ENCODE data around the gene OSBP2. TPM values are rescaled to one million over a fixed set of nuclear protein-coding genes. Genes with fewer than 3 reads are reported as not detected.

The OSBP2 gene
- total and polyA plus RNA-seq, 2 experiments from 2014 or later = 2.1 to 2.9 TPM

DNA sequence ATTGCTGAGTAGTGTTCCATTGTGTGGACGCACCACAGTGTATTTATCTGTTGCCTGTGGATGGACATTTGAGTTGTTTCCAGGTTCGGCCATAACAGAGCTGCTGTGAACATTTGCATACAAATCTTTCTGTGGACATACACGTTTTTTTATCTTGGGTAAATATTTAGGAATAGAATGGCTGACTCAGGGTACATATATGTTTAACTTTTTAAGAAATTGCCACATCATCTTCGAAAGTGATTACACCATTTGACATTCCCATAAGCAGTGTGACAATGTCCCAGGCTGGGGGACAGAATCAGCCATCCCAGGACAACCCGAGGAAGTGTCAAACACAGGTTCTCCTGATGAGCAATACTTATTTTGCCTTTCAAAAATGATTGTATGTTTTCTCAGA, 87.9 kb downstream of the OSBP2 start:
- H3K27ac Mint-ChIP-seq = 0 out of 2 replicates have a peak overlapping the region, but pooled peaks have one; percentile 38
- Histone ChIP-seq H3K4me3 (no peak overlapping the region), H3F3A (replicated peaks; ENCODE audit: low read depth) (no peaks in the 10 kb centered on the region), H3K9me2 (ENCODE audit: insufficient read depth) (no peaks in the 10 kb centered on the region), H3K4me2 (no peak overlapping the region), H4K20me1 (replicated peaks; ENCODE audit: insufficient read depth) (no peaks in the 10 kb centered on the region), H3K27ac (ENCODE audit: low read depth) (no peak overlapping the region), H2AFZ (no peak overlapping the region), H3K36me3 (ENCODE audit: insufficient read depth) (no peaks in the 10 kb centered on the region), H3K27me3 (ENCODE audit: insufficient read depth) (no peaks in the 10 kb centered on the region), H3K4me1 (ENCODE audit: insufficient read depth) (no peaks in the 10 kb centered on the region), H3K79me2 (replicated peaks; ENCODE audit: insufficient read depth) (no peaks in the 10 kb centered on the region)
- no peak for ATAC-seq
- H3K4me1 Mint-ChIP-seq = peaks cover 4% of the 10 kb centered on the region; the same call in 2 of the 3 replicates
- DNase-seq (ENCODE audit: low spot score) = no peak
- H3K36me3 Mint-ChIP-seq (ENCODE audit: low read depth) = no peaks in the 10 kb centered on the region
- H3K27me3 Mint-ChIP-seq (ENCODE audit: insufficient read depth, low read depth, poor library complexity) = peaks cover 2% of the 10 kb centered on the region
- no peaks in the 10 kb centered on the region for H3K9me3 Mint-ChIP-seq
- H3K4me3 Mint-ChIP-seq = no peak overlapping the region
- TF ChIP-seq ZNF114 (CRISPR knock-in tag; IDR thresholded peaks at IDR 0.05) (no peak), EZH2phosphoT487 (IDR thresholded peaks at IDR 0.05; ENCODE audit: unreplicated experiment) (no peak), ZNF331 (CRISPR knock-in tag; IDR thresholded peaks at IDR 0.05; ENCODE audit: low read depth) (no peak), POLR2AphosphoS5 (IDR thresholded peaks at IDR 0.05; ENCODE audit: low read depth) (no peak), JUNB (IDR thresholded peaks at IDR 0.05; ENCODE audit: unreplicated experiment) (no peak), EZH2 (IDR thresholded peaks at IDR 0.05; ENCODE audit: low read depth, unreplicated experiment) (no peak), CREB1 (CRISPR knock-in tag; IDR thresholded peaks at IDR 0.05; ENCODE audit: low read depth) (no peak), NANOG (IDR thresholded peaks at IDR 0.05; ENCODE audit: borderline replicate concordance) (no peak), STAT1 (IDR thresholded peaks at IDR 0.05; ENCODE audit: unreplicated experiment) (no peak)
- TF ChIP-seq, protein P1, sequence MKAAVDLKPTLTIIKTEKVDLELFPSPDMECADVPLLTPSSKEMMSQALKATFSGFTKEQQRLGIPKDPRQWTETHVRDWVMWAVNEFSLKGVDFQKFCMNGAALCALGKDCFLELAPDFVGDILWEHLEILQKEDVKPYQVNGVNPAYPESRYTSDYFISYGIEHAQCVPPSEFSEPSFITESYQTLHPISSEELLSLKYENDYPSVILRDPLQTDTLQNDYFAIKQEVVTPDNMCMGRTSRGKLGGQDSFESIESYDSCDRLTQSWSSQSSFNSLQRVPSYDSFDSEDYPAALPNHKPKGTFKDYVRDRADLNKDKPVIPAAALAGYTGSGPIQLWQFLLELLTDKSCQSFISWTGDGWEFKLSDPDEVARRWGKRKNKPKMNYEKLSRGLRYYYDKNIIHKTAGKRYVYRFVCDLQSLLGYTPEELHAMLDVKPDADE (IDR thresholded peaks at IDR 0.05) = no peak
- TF ChIP-seq, protein P2, sequence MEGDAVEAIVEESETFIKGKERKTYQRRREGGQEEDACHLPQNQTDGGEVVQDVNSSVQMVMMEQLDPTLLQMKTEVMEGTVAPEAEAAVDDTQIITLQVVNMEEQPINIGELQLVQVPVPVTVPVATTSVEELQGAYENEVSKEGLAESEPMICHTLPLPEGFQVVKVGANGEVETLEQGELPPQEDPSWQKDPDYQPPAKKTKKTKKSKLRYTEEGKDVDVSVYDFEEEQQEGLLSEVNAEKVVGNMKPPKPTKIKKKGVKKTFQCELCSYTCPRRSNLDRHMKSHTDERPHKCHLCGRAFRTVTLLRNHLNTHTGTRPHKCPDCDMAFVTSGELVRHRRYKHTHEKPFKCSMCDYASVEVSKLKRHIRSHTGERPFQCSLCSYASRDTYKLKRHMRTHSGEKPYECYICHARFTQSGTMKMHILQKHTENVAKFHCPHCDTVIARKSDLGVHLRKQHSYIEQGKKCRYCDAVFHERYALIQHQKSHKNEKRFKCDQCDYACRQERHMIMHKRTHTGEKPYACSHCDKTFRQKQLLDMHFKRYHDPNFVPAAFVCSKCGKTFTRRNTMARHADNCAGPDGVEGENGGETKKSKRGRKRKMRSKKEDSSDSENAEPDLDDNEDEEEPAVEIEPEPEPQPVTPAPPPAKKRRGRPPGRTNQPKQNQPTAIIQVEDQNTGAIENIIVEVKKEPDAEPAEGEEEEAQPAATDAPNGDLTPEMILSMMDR (conservative IDR thresholded peaks at IDR 0.05; ENCODE audit: low read depth in 2 of 2) = no peak
- TF ChIP-seq, protein P3, sequence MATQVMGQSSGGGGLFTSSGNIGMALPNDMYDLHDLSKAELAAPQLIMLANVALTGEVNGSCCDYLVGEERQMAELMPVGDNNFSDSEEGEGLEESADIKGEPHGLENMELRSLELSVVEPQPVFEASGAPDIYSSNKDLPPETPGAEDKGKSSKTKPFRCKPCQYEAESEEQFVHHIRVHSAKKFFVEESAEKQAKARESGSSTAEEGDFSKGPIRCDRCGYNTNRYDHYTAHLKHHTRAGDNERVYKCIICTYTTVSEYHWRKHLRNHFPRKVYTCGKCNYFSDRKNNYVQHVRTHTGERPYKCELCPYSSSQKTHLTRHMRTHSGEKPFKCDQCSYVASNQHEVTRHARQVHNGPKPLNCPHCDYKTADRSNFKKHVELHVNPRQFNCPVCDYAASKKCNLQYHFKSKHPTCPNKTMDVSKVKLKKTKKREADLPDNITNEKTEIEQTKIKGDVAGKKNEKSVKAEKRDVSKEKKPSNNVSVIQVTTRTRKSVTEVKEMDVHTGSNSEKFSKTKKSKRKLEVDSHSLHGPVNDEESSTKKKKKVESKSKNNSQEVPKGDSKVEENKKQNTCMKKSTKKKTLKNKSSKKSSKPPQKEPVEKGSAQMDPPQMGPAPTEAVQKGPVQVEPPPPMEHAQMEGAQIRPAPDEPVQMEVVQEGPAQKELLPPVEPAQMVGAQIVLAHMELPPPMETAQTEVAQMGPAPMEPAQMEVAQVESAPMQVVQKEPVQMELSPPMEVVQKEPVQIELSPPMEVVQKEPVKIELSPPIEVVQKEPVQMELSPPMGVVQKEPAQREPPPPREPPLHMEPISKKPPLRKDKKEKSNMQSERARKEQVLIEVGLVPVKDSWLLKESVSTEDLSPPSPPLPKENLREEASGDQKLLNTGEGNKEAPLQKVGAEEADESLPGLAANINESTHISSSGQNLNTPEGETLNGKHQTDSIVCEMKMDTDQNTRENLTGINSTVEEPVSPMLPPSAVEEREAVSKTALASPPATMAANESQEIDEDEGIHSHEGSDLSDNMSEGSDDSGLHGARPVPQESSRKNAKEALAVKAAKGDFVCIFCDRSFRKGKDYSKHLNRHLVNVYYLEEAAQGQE (IDR thresholded peaks at IDR 0.05; ENCODE audit: unreplicated experiment) = no peak
- TF ChIP-seq, protein P4, sequence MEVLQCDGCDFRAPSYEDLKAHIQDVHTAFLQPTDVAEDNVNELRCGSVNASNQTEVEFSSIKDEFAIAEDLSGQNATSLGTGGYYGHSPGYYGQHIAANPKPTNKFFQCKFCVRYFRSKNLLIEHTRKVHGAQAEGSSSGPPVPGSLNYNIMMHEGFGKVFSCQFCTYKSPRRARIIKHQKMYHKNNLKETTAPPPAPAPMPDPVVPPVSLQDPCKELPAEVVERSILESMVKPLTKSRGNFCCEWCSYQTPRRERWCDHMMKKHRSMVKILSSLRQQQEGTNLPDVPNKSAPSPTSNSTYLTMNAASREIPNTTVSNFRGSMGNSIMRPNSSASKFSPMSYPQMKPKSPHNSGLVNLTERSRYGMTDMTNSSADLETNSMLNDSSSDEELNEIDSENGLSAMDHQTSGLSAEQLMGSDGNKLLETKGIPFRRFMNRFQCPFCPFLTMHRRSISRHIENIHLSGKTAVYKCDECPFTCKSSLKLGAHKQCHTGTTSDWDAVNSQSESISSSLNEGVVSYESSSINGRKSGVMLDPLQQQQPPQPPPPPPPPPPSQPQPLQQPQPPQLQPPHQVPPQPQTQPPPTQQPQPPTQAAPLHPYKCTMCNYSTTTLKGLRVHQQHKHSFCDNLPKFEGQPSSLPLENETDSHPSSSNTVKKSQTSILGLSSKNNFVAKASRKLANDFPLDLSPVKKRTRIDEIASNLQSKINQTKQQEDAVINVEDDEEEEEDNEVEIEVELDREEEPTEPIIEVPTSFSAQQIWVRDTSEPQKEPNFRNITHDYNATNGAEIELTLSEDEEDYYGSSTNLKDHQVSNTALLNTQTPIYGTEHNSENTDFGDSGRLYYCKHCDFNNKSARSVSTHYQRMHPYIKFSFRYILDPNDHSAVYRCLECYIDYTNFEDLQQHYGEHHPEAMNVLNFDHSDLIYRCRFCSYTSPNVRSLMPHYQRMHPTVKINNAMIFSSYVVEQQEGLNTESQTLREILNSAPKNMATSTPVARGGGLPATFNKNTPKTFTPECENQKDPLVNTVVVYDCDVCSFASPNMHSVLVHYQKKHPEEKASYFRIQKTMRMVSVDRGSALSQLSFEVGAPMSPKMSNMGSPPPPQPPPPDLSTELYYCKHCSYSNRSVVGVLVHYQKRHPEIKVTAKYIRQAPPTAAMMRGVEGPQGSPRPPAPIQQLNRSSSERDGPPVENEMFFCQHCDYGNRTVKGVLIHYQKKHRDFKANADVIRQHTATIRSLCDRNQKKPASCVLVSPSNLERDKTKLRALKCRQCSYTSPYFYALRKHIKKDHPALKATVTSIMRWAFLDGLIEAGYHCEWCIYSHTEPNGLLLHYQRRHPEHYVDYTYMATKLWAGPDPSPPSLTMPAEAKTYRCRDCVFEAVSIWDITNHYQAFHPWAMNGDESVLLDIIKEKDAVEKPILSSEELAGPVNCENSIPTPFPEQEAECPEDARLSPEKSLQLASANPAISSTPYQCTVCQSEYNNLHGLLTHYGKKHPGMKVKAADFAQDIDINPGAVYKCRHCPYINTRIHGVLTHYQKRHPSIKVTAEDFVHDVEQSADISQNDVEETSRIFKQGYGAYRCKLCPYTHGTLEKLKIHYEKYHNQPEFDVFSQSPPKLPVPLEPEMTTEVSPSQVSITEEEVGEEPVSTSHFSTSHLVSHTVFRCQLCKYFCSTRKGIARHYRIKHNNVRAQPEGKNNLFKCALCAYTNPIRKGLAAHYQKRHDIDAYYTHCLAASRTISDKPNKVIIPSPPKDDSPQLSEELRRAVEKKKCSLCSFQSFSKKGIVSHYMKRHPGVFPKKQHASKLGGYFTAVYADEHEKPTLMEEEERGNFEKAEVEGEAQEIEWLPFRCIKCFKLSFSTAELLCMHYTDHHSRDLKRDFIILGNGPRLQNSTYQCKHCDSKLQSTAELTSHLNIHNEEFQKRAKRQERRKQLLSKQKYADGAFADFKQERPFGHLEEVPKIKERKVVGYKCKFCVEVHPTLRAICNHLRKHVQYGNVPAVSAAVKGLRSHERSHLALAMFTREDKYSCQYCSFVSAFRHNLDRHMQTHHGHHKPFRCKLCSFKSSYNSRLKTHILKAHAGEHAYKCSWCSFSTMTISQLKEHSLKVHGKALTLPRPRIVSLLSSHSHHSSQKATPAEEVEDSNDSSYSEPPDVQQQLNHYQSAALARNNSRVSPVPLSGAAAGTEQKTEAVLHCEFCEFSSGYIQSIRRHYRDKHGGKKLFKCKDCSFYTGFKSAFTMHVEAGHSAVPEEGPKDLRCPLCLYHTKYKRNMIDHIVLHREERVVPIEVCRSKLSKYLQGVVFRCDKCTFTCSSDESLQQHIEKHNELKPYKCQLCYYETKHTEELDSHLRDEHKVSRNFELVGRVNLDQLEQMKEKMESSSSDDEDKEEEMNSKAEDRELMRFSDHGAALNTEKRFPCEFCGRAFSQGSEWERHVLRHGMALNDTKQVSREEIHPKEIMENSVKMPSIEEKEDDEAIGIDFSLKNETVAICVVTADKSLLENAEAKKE (CRISPR knock-in tag; IDR thresholded peaks at IDR 0.05) = no peak
